GM19328 (cell line): ENCODE results near the gene LTB4R.
"Not testable (repeated sequence)": the region's sequence is repeated elsewhere in the genome, so short reads cannot be mapped to it uniquely, and the experiment has no call there.

Experiments used
- ATAC-seq: cut with Tn5 transposase; IDR thresholded peaks from one replicate; pipeline ENCODE4 v1.9.1; 2021; ENCODE audit warnings: mild to moderate bottlenecking, moderate library complexity; ENCODE audit not compliant: unreplicated experiment

Gene LTB4R

GRCh38 chr14:24317141-24317928 is 6.0 kb downstream of the LTB4R start:
- ATAC-seq: no peak

GRCh38 chr14:24321212-24321975 is 10.1 kb downstream of the LTB4R start:
- ATAC-seq: no peak

GRCh38 chr14:24322672-24323071 is 11.4 kb downstream of the LTB4R start:
- no peak for ATAC-seq

DNA sequence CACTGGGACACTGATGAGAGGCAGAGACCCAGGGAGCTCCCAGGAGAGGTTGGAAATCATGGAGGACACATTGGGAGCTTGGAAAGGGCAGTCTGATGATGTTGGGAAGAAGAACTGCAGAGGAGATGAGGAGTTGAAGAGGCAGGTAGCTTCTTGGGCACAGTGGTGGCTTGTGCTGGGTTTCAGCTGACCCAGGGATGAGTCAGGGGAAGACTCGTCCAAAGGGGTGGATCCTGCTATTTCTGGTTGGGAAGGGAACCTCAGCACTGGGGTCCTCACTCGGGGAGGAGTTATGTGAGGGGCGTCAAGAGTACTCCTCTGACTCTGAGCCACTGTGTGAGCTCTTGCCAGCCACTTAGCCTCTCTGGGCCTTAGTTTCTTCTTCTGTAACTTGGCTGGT is 12.0 kb downstream of the LTB4R start:
- ATAC-seq: no peak

- no peak for ATAC-seq
Measured at GRCh38 chr14:24324024-24324423, 12.7 kb downstream of the LTB4R start.

- ATAC-seq: no peak
Measured at GRCh38 chr14:24325041-24325530, 13.8 kb downstream of the LTB4R start.

DNA sequence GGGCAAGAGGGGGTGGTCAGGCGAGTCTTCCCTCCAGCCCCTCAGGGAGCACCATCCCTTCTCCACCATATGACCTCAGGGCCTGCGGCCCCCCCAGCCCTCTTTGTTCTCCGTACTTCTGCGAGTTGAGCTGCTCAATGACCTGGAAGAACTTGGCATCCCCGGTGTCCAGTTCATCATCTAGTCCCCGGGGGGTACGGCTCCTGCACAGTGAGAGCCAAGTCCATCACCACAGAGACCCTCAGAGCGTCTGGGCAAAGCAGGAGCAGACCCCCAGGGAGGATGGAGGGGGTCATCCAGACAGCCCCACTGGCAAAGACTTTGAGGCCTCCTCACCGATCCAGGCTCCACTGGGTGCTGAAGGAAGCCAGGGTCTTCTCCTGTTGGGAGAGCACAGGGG is 14.7 kb downstream of the LTB4R start:
- no peak for ATAC-seq

DNA sequence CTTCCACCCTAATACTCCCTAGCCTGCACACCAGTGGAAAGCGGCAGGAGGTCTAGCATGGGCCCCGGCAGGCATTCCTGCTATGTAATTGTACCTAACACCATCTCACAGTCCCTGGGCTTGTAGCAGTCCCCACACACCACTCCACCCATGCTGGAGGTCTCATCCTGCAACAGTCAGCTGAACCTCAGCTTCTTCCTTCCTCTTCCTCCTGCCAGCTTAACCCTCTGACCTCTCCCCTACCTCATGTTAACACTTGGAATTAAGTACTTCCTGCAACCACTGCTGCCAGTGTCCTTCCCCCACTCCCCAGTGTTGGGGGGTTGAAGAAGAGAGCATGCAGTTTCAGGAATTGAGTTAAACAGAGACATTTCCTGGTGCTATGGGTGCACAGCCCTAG is 16.0 kb downstream of the LTB4R start:
- ATAC-seq: no peak

DNA sequence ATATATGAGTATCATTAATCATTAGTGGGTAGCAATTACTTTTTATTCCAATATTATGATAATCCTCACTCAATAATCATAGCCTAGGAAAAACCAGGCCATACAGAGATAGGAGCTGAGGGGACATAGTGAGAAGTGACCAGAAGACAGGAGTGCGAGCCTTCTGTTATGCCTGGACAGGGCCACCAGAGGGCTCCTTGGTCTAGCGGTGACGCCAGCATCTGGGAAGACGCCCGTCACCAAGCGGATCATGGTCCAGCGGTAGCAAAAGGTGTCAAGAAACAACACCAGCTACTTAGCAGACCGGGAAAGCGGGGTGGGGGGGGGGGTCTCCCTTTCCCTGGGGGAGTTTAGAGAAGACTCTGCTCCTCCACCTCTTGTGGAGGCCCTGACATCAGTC is 16.6 kb downstream of the LTB4R start:
- ATAC-seq: not testable (repeated sequence)

GRCh38 chr14:24329073-24329663 is 17.9 kb downstream of the LTB4R start:
- no peak for ATAC-seq

DNA sequence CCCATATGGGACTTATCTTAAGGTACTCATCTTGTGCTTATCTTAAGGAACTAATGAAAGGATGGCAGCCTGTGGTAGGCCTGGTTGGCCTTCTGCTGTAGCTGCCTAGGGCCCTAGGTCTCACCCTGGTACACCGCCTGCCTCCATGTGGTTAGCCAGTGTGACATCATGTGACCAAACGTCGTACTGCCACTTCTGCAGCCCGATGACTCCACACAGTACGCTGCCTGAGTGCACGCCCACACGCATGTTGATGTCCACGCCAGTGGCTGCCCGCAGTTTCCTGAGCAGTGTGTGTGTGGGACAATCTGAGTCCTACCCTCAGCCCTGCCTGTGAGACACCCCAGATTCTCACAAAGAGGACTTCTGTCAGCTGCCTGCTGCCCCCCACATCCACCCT is 18.4 kb downstream of the LTB4R start:
- no peak for ATAC-seq

GRCh38 chr14:24330973-24331674 is 19.8 kb downstream of the LTB4R start:
- ATAC-seq: no peak

- ATAC-seq: no peak
Measured at GRCh38 chr14:24331731-24332267, 20.5 kb downstream of the LTB4R start.

DNA sequence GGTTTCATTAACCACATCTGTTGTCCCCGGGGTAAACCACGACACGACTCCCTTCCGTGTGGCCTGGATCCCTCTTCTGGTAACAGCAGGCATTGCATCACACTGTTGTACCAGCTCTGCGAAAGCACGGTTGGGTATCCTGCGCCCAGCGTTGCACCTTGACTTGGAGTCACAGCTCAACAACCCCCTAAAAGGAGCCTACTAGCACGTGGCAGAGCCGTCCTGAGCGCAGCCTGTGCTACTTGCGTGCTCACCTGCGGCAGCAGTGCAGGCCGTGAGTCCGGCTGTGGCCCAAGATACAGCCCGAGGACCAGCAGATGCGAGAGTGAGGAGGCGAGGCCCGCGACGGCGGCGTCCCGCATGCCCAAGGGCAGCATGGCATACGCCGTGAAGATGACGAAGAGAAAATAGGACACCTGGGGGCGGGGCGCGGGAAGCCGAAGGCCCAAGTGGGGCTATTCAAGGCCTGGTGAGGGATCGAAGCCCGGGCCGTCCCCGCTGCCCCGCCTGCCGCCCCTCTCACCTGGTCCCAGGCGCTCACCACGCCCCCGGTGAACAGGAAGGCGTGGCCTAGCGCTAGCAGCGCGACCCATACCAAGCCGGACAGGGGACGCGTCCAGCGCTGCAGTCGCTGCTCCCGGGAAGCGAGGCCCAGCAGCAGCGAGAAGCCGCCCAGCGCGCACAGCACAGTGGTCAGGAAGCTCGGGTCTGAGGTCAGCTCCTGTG is 21.1 kb downstream of the LTB4R start:
- peak; percentile 64 for ATAC-seq

- ATAC-seq: no peak
Measured at GRCh38 chr14:24334431-24335291, 23.4 kb downstream of the LTB4R start, which contains the start of gene ADCY4. Gene ADCY4, minus strand, starts transcription at chr14:24335071. Its CDS starts 419 bp downstream, at chr14:24334652.

GRCh38 chr14:24335461-24336171 is 24.3 kb downstream of the LTB4R start:
- ATAC-seq: no peak

DNA sequence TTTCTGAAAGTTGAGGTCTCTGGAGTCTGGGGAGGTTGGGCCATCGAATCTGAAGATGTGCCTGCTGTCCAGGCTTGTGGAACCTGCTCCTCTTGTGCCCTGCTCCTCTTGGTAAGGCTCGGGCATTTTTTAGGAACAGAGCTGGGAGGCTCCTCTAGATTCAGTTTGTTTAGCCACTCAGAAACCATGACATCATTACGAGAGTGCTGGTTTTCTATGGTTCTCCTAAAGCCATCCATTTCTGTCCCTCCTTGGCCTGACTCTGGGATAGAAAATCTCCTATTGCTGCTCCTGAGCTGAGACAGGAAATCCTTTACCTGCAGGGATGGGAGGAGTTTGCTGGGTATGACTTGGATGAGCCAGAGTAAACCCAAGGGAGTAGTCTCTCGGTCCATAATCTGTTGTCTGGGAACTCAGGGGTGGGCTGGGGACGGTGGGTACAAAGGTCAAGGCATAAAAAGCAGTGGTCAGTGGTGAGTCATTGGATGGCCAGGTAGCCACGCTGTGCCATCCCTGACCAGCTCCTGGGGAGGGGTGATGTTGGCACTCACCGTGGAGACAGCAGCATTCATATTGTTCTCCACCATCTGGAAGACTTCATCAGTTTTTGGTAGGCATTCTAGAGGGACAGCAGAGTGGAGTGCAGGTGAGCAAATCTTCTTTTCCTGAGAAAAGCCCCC is 26.0 kb downstream of the LTB4R start:
- no peak for ATAC-seq

GRCh38 chr14:24337824-24338175 is 26.5 kb downstream of the LTB4R start:
- no peak for ATAC-seq
